HepG2 (cell line): ENCODE results near the gene PGPEP1. TPM values are rescaled to one million over a fixed set of nuclear protein-coding genes. Genes with fewer than 3 reads are reported as not detected.

Experiments used
- ATAC-seq: fragments of 200-7000 bp; cut with Tn5 transposase; 3 replicates; pipeline ENCODE4 v1.9.1; 2020; ENCODE audit warnings: mild to moderate bottlenecking, moderate library complexity
- BruUV-seq: library from RNA; stranded (reverse); fragments of 400-500 nt; replicated peaks from 2 replicates; lab custom pipeline; 2021; lab: Mats Ljungman, UMichigan
- CTCF ChIA-PET: fragments of 300-600 bp; formaldehyde crosslinking; extraction: SDS; loops from one replicate; lab custom pipeline; 2021; ENCODE audit warnings: low total read pairs, inconsistent platforms, low intra/inter-chr PET ratio; lab: Yijun Ruan, JAX
- POLR2A ChIA-PET: fragments of 350-600 bp; sonication (Branson Sonifier 250); formaldehyde crosslinking; loops from one replicate; lab custom pipeline; 2020; ENCODE audit warnings: antibody characterized with exemption, inconsistent platforms; lab: Yijun Ruan, JAX
- DNase-seq: peaks from one replicate; pipeline ENCODE4 v3.0.0-alpha.2; 2015; ENCODE audit warnings: low spot score
- FAIRE-seq: peaks from 3 replicates; lab custom pipeline; 2011; peaks lifted over from hg19 to GRCh38; lab: Jason Lieb, UNC
- H2AFZ ChIP-seq: one replicate; pipeline ENCODE4 v1.6.1; 2011; ENCODE audit warnings: low read length, inconsistent platforms
- H3K27ac ChIP-seq: fragments of 300-600 bp; 3 replicates; pipeline ENCODE4 v1.8.0; 2011; ENCODE audit warnings: mixed run types, mild to moderate bottlenecking, mixed read lengths, low read length, inconsistent platforms; ENCODE audit not compliant: insufficient read depth; ENCODE audit errors: extremely low read length
- H3K27me3 ChIP-seq, 2 experiments: fragments of 200-600 bp in 1 of 2; 2 replicates in 1 of 2; 3 replicates in 1 of 2; pipeline versions ENCODE4 v1.6.0 to v1.8.0; 2011; ENCODE audit warnings: low read length in 2 of 2, mild to moderate bottlenecking in 2 of 2, moderate library complexity in 2 of 2, inconsistent platforms in 1 of 2; ENCODE audit not compliant: insufficient read depth in 2 of 2, control insufficient read depth in 1 of 2
- H3K36me3 ChIP-seq, 2 experiments: fragments of 200-600 bp in 1 of 2; replicated peaks in 1 of 2; 2 replicates in 1 of 2; 3 replicates in 1 of 2; pipeline versions ENCODE4 v1.5.1 to v1.8.0; 2011; ENCODE audit warnings: low read length in 2 of 2, inconsistent platforms in 1 of 2; ENCODE audit not compliant: insufficient read depth in 2 of 2, control insufficient read depth in 1 of 2
- H3K4me1 ChIP-seq: 2 replicates; pipeline ENCODE4 v1.5.1; 2012; ENCODE audit warnings: low read length, inconsistent platforms; ENCODE audit not compliant: insufficient read depth
- H3K4me2 ChIP-seq: 2 replicates; pipeline ENCODE4 v1.6.0; 2011; ENCODE audit warnings: low read depth, low read length, inconsistent platforms
- H3K4me3 ChIP-seq, 3 experiments: fragments of 200-600 bp in 1 of 3; sonication (generic), shearing (Covaris generic) in 1 of 3; replicated peaks in 1 of 3; 2 replicates each; pipeline ENCODE4 v1.5.1; 2011 to 2016; ENCODE audit warnings: low read length in 3 of 3, inconsistent platforms in 2 of 3, low read depth in 2 of 3, mild to moderate bottlenecking in 2 of 3, control low read depth in 1 of 3, mixed read lengths in 1 of 3; ENCODE audit not compliant: insufficient read depth in 1 of 3
- H3K79me2 ChIP-seq: one replicate; pipeline ENCODE4 v1.6.1; 2011; ENCODE audit warnings: low read length, inconsistent platforms; ENCODE audit not compliant: insufficient read depth
- H3K9ac ChIP-seq: 2 replicates; pipeline ENCODE4 v1.6.0; 2011; ENCODE audit warnings: mild to moderate bottlenecking, low read depth, low read length, inconsistent platforms; ENCODE audit not compliant: insufficient read depth
- H3K9me3 ChIP-seq: 2 replicates; pipeline ENCODE4 v1.5.1; 2012; ENCODE audit warnings: mild to moderate bottlenecking, low read length
- H4K20me1 ChIP-seq: 2 replicates; pipeline ENCODE4 v1.6.0; 2011; ENCODE audit warnings: inconsistent platforms, mild to moderate bottlenecking, low read length, moderate library complexity; ENCODE audit not compliant: insufficient read depth
- HIC2 ChIP-seq: sonication (generic); formaldehyde crosslinking; IDR thresholded peaks from 2 replicates; pipeline ENCODE4 v1.9.0; 2022; ENCODE audit warnings: low read depth, missing genetic modification reagents
- KLF6 ChIP-seq: IDR thresholded peaks from 2 replicates; pipeline ENCODE4 v1.8.0; 2016; ENCODE audit warnings: missing biosample characterization, missing genetic modification reagents
- MAFF ChIP-seq: IDR thresholded peaks from 2 replicates; pipeline ENCODE4 v1.6.1; 2011; ENCODE audit warnings: low read depth, low read length, improper control_type of control experiment
- MTA3 ChIP-seq: sonication (generic); formaldehyde crosslinking; IDR thresholded peaks from 2 replicates; pipeline ENCODE4 v1.4.0; 2020; ENCODE audit warnings: missing genetic modification reagents
- MZF1 ChIP-seq: sonication (generic); formaldehyde crosslinking; IDR thresholded peaks from 2 replicates; pipeline ENCODE4 v1.8.1; 2023; ENCODE audit warnings: mild to moderate bottlenecking, missing genetic modification reagents, borderline replicate concordance
- REL ChIP-seq: sonication (generic); formaldehyde crosslinking; conservative IDR thresholded peaks from 2 replicates; pipeline ENCODE4 v1.8.0; 2022; ENCODE audit warnings: mild to moderate bottlenecking, missing genetic modification reagents, moderate library complexity
- TRIM22 ChIP-seq: fragments of 450-650 bp; IDR thresholded peaks from 2 replicates; pipeline ENCODE4 v1.6.1; 2017
- ZBTB39 ChIP-seq: sonication (generic); formaldehyde crosslinking; IDR thresholded peaks from 2 replicates; pipeline ENCODE4 v1.5.0; 2020; ENCODE audit warnings: missing genetic modification reagents
- ZNF891 ChIP-seq: sonication (generic); formaldehyde crosslinking; IDR thresholded peaks from 2 replicates; pipeline ENCODE4 v1.5.0; 2020; ENCODE audit warnings: mild to moderate bottlenecking, missing genetic modification reagents
- ZSCAN29 ChIP-seq: sonication (generic); formaldehyde crosslinking; conservative IDR thresholded peaks from 2 replicates; pipeline ENCODE4 v1.4.0; 2020; ENCODE audit warnings: mild to moderate bottlenecking, missing genetic modification reagents
- WGBS: methylation state at CpG from one replicate; pipeline ENCODE4 v1.1.6; 2017; ENCODE audit warnings: low lambda C conversion rate; 5-methylcytosine and 5-hydroxymethylcytosine counted together
- in situ Hi-C: cut with HindIII; loops from 2 replicates; pipeline ENCODE4 v1.10.0; 2017; ENCODE audit warnings: low pct_unique_long_range_greater_than_20kb; ENCODE audit not compliant: extremely low pct_ligation_motif_present
- intact Hi-C: fragments of 100-400 bp; cut with micrococcal nuclease; formaldehyde crosslinking; loops from one replicate; pipeline ENCODE4 v1.10.0; 2022; ENCODE audit not compliant: unreplicated experiment
- polyA plus RNA-seq, 8 experiments: library from polyadenylated mRNA; depleted of rRNA in 3 of 8; stranded (reverse) in 7 of 8; unstranded in 1 of 8; fragments of >200 nt; fragmentation: Illumina TruSeq in 4 of 8; extraction: Trizol in 4 of 8; gene quantifications; 2 replicates each; pipeline versions ENCODE4 v1.2.1 to v1.2.3, GENCODE V29; 2011 to 2016; ENCODE audit warnings: low read depth in 4 of 8, missing spikeins in 1 of 8, mixed read lengths in 1 of 8; ENCODE audit not compliant: insufficient read depth in 1 of 8
- total RNA-seq, 5 experiments: library from RNA; depleted of rRNA; stranded (reverse); fragments of >200 nt; fragmentation: Illumina TruSeq; extraction: Trizol; gene quantifications; 2 replicates each; pipeline ENCODE4 v1.2.3, GENCODE V29; 2016; ENCODE audit warnings: low read depth in 1 of 5

Gene PGPEP1
- total and polyA plus RNA-seq, 2 of the 13 experiments (the other 11 are each of a cell fraction or from before 2014, with no cell fraction given) = 53.1 to 56.6 TPM

GRCh38 chr19:18301718-18302111 is 38.7 kb upstream of the PGPEP1 start (continued):
- no peak for TF ChIP-seq ZBTB39 (CRISPR knock-in tag)
- TF ChIP-seq ZSCAN29 (CRISPR knock-in tag) = no peak
- no peak for TF ChIP-seq MAFF
- TF ChIP-seq HIC2 = no peak
- no peak for TF ChIP-seq KLF6 (CRISPR knock-in tag)
- no peak for TF ChIP-seq MTA3 (CRISPR knock-in tag)

- in situ Hi-C loops = no loop called here
- POLR2A ChIA-PET = interaction anchor here (0.6 to 7.2 kb wide), 17 partner anchors 12 to 445 kb away, joined by 3 to 251 read pairs (median 8); partner anchors contain the start of genes GDF15, IQCN, JUND and LSM4
- peaks cover 1 to 7% of the 10 kb centered on the region in 2 experiments; a peak in 2 of 5 replicates for H3K36me3 ChIP-seq
- peak overlapping the region; percentile 60 to 77 (median 61) for H3K4me3 ChIP-seq
- WGBS = 0% methylated on average over 2 of the region's 2 CpGs
- H3K4me1 ChIP-seq = peaks cover 56% of the 10 kb centered on the region
- peak overlapping the region; percentile 78 for H3K9ac ChIP-seq
- peak overlapping the region; percentile 86 for H3K27ac ChIP-seq
- H4K20me1 ChIP-seq = no peaks in the 10 kb centered on the region
- H3K4me2 ChIP-seq = peak overlapping the region; percentile 97
- no peak overlapping the region for H2AFZ ChIP-seq
- no TSS peak for BruUV-seq
- DNase-seq = no peak
- intact Hi-C loops = loop anchor here (1.0 kb wide), 1 partner anchor 14 kb away; no protein-coding TSS in a partner anchor
- no peaks in the 10 kb centered on the region for H3K79me2 ChIP-seq
- ATAC-seq = peak; percentile 35
- no peaks in the 10 kb centered on the region for H3K9me3 ChIP-seq
- H3K27me3 ChIP-seq = no peaks in the 10 kb centered on the region
- no peak for TF ChIP-seq ZNF891
- no peak for TF ChIP-seq TRIM22
- 0 out of 2 replicates have a peak, but pooled peaks have one; percentile 51 for TF ChIP-seq REL (CRISPR knock-in tag)
- 0 out of 2 replicates have a peak, but pooled peaks have one; percentile 36 for TF ChIP-seq MZF1 (CRISPR knock-in tag)
- FAIRE-seq = no peak
- CTCF ChIA-PET = interaction anchor here (1.0 kb wide), 1 partner anchor 19 kb away, joined by 3 read pairs; the partner anchor contains the start of gene LSM4
These were observed 36.3 kb upstream of the PGPEP1 start for GRCh38 chr19:18304208-18304457.
